NOMO-1 (cell line): ENCODE measurements around the gene SPPL3.

Experiments used
- DNase-seq, 2 experiments: peaks; one replicate each; lab custom pipeline; 2025; ENCODE audit not compliant: unreplicated experiment in 2 of 2; lab: John Stamatoyannopoulos, UW

Gene SPPL3

GRCh38 chr12:120757949-120758348, 146.2 kb downstream of the SPPL3 start:
- no peak for DNase-seq

GRCh38 chr12:120757226-120757742, 146.9 kb downstream of the SPPL3 start:
- DNase-seq, result no peak

- DNase-seq, result no peak
These were observed 148.9 kb downstream of the SPPL3 start for GRCh38 chr12:120755269-120755668.

GRCh38 chr12:120754792-120755191, 149.4 kb downstream of the SPPL3 start:
- DNase-seq, result no peak

GRCh38 chr12:120751389-120751788, 152.8 kb downstream of the SPPL3 start:
- no peak for DNase-seq

- no peak for DNase-seq
These were observed 153.4 kb downstream of the SPPL3 start for GRCh38 chr12:120750806-120751205.

GRCh38 chr12:120749256-120749655, 154.9 kb downstream of the SPPL3 start:
- DNase-seq, result no peak

GRCh38 chr12:120748242-120748641, 155.9 kb downstream of the SPPL3 start:
- no peak for DNase-seq

GRCh38 chr12:120744922-120745493, 159.2 kb downstream of the SPPL3 start:
- DNase-seq, result no peak

- no peak for DNase-seq
These were observed 162.4 kb downstream of the SPPL3 start for GRCh38 chr12:120741476-120742421.

GRCh38 chr12:120740871-120741270, 163.3 kb downstream of the SPPL3 start:
- no peak for DNase-seq

GRCh38 chr12:120739821-120740613, 164.1 kb downstream of the SPPL3 start:
- DNase-seq, result no peak

GRCh38 chr12:120739031-120739762, 165.0 kb downstream of the SPPL3 start:
- DNase-seq, result no peak

- DNase-seq, result no peak
These were observed 165.7 kb downstream of the SPPL3 start for GRCh38 chr12:120738252-120739030.

GRCh38 chr12:120737557-120738251, 166.5 kb downstream of the SPPL3 start:
- DNase-seq, result no peak

- no peak for DNase-seq
These were observed 167.5 kb downstream of the SPPL3 start for GRCh38 chr12:120736404-120737331.

GRCh38 chr12:120735181-120735580, 169.0 kb downstream of the SPPL3 start:
- DNase-seq, result no peak

- DNase-seq, result no peak
These were observed 169.9 kb downstream of the SPPL3 start for GRCh38 chr12:120734210-120734609.
